Measurements from ENCODE around the gene RBP3. TPM values are rescaled to one million over a fixed set of nuclear protein-coding genes. Genes with fewer than 3 reads are reported as not detected.

Gene RBP3
- total and polyA plus RNA-seq, 8 donors: 0.07 to 0.14 (median 0.09) TPM; not detected in 5

- H3K27ac ChIP-seq: no peak overlapping the region
- peak in 1 of 4 donors; percentile 40 for DNase-seq
- H3K36me3 ChIP-seq: no peaks in the 10 kb centered on the region
- peaks cover 0 to 6% of the 10 kb centered on the region in 2 donors for H3K4me1 ChIP-seq
- TF ChIP-seq, protein P1, sequence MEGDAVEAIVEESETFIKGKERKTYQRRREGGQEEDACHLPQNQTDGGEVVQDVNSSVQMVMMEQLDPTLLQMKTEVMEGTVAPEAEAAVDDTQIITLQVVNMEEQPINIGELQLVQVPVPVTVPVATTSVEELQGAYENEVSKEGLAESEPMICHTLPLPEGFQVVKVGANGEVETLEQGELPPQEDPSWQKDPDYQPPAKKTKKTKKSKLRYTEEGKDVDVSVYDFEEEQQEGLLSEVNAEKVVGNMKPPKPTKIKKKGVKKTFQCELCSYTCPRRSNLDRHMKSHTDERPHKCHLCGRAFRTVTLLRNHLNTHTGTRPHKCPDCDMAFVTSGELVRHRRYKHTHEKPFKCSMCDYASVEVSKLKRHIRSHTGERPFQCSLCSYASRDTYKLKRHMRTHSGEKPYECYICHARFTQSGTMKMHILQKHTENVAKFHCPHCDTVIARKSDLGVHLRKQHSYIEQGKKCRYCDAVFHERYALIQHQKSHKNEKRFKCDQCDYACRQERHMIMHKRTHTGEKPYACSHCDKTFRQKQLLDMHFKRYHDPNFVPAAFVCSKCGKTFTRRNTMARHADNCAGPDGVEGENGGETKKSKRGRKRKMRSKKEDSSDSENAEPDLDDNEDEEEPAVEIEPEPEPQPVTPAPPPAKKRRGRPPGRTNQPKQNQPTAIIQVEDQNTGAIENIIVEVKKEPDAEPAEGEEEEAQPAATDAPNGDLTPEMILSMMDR (IDR thresholded peaks at IDR 0.05): no peak
- H3K9me3 ChIP-seq: no peaks in the 10 kb centered on the region
- ATAC-seq: no peak
- intact Hi-C loops (cut with DNase I): no loop called here
- H3K4me3 ChIP-seq: no peak overlapping the region
- peaks cover 0 to 32% of the 10 kb centered on the region in 2 donors for H3K27me3 ChIP-seq
Observed at GRCh38 chr10:47307381-47307780, 40.8 kb upstream of the RBP3 start.

DNA sequence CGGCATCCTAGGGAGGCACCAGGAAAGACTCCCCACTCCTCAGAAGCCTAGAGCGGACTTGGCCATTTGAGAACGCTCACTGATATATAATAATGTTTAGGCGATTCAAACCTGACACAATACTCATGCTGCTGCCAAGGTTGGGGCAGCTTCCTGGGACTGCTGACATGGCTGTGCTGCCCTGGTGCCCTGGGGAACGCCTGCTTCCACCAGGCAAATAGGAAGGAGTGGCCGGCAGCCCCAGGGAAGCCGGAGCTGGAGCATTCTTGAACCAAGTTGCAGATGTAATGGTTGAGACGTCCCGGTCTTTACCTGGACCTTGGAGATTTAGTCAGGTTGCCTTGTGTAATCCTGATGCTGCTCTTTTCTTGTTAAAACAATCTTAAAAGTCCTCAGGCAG lies 39.4 kb upstream of the RBP3 start:
- TF ChIP-seq, protein P1 (IDR thresholded peaks at IDR 0.05): no peak
- no peak overlapping the region for H3K27ac ChIP-seq
- no peak overlapping the region for H3K4me3 ChIP-seq
- H3K9me3 ChIP-seq: no peaks in the 10 kb centered on the region
- intact Hi-C loops (cut with DNase I): no loop called here
- no peak for ATAC-seq
- DNase-seq: peak in 1 of 4 donors; percentile 65
- H3K27me3 ChIP-seq: peaks cover 0 to 25% of the 10 kb centered on the region in 2 donors
- no peaks in the 10 kb centered on the region for H3K36me3 ChIP-seq
- peaks cover 0 to 6% of the 10 kb centered on the region in 2 donors for H3K4me1 ChIP-seq

GRCh38 chr10:47309408-47310089 lies 38.6 kb upstream of the RBP3 start:
- no peaks in the 10 kb centered on the region for H3K36me3 ChIP-seq
- TF ChIP-seq, protein P1 (IDR thresholded peaks at IDR 0.05): no peak
- intact Hi-C loops (cut with DNase I): loop anchor here (10.0 kb wide), 2 partner anchors 265 to 285 kb away; no protein-coding TSS in a partner anchor
- H3K9me3 ChIP-seq: no peaks in the 10 kb centered on the region
- H3K27ac ChIP-seq: no peak overlapping the region
- DNase-seq (no peak), ATAC-seq (no peak)
- H3K4me3 ChIP-seq: no peak overlapping the region
- peaks cover 0 to 6% of the 10 kb centered on the region in 2 donors for H3K4me1 ChIP-seq
- H3K27me3 ChIP-seq: peaks cover 0 to 25% of the 10 kb centered on the region in 2 donors

GRCh38 chr10:47310090-47310505 lies 38.1 kb upstream of the RBP3 start:
- Histone ChIP-seq H3K4me1 (peaks cover 0 to 6% of the 10 kb centered on the region in 2 donors), H3K9me3 (no peaks in the 10 kb centered on the region), H3K27me3 (peaks cover 0 to 25% of the 10 kb centered on the region in 2 donors), H3K27ac (no peak overlapping the region), H3K4me3 (no peak overlapping the region), H3K36me3 (no peaks in the 10 kb centered on the region)
- TF ChIP-seq, protein P1 (IDR thresholded peaks at IDR 0.05): no peak
- intact Hi-C loops (cut with DNase I): loop anchor here (10.0 kb wide), 2 partner anchors 265 to 285 kb away; no protein-coding TSS in a partner anchor
- ATAC-seq (no peak), DNase-seq (peak in 1 of 4 donors; percentile 77)

DNA sequence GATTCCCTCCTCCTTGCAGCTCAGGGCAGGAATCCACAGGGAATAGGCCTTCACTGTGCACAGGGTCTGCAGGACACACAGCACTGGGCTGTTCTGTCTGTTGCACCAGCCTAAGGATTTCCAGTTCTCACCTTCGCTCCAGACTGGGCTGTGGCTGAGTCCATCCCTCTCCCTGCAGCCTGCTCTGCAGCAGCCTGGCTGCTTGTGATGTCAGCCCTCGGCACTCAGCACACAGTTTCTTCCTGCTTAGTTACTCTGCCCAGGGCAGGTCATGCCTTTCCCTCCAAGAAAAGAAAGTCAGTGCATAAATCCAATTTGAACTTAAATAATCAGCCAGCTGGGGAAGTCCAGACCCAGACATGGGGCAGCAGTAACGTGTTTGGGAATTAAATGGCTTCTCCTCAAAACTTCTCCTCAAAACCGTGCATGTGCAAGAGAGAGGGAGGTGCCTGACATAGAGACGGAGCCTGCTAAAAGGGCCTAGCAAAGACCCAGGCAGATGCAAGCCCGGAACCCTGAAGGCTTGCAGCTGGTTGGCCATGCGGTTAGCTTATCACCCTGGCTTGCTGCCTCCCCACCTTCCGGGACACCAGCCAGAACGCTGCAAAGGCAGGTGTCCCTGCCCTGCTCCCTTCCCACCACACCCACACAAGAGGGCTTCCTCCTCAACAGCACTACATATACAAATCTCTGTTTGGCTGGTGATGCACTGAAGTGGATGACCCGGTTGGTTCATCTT lies 36.8 kb upstream of the RBP3 start:
- no peak overlapping the region for H3K4me3 ChIP-seq
- H3K36me3 ChIP-seq: no peaks in the 10 kb centered on the region
- H3K27me3 ChIP-seq: peaks cover 0 to 25% of the 10 kb centered on the region in 2 donors
- TF ChIP-seq, protein P1 (IDR thresholded peaks at IDR 0.05): no peak
- H3K9me3 ChIP-seq: no peaks in the 10 kb centered on the region
- H3K4me1 ChIP-seq: peaks cover 0 to 6% of the 10 kb centered on the region in 2 donors
- ATAC-seq (peak; percentile 24), DNase-seq (no peak)
- no peak overlapping the region for H3K27ac ChIP-seq
- intact Hi-C loops (cut with DNase I): loop anchor here (10.0 kb wide), 2 partner anchors 267 to 287 kb away; no protein-coding TSS in a partner anchor
